ENCODE data around the gene ZFHX3.

Gene ZFHX3

GRCh38 chr16:72785886-72786285 is 262.0 kb downstream of the ZFHX3 start:
- no peak for DNase-seq

DNA sequence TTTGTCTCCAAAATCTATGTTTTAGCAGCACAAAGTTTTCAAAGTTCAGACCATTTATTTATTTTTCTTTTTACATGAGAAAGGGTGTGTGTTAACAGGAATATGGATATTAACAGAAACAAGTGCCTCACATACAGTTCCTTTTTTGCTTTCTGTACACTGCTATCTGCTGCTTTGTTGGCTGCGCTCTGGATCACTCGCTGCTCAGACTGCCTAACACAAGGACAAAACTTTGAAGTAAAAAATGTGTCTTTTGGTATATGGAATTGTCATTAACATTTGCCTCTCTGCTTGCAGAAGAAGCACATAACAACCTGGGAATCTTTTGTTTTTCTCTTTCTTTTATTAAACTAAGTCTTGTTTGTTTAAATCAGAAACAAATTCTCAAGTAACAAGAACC is 262.8 kb downstream of the ZFHX3 start:
- no peak for DNase-seq

DNA sequence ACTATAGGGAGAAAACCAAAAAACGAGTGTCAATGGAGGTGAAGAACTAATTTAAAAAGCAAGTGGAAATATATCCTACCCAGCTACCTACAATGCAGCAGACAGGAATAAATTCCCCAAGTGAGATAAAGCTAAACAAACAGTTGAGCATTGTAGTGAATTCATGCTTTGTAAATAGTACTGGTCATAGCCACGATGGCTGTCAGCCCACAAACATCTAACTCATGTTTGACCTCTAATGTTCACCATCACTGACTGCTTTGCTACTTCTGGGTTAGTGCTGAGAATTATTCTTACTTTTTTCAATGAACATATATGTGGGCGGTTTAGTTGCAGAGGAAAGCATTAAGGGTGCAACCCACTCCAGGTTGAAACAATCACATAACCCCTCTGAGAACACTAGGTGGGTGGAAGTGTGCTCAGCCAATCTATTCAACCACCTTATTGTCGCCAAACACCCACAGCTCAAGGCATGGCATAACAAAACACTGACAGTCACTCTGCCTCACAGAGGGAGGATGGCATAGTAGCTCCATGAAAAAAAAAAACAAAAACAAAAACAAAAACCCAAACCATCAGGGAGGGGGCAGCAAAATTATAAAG is 264.1 kb downstream of the ZFHX3 start:
- no peak for DNase-seq

GRCh38 chr16:72769876-72770275 is 278.1 kb downstream of the ZFHX3 start:
- DNase-seq = no peak

- no peak for DNase-seq
Observed at GRCh38 chr16:72768591-72768990, 279.3 kb downstream of the ZFHX3 start.

DNA sequence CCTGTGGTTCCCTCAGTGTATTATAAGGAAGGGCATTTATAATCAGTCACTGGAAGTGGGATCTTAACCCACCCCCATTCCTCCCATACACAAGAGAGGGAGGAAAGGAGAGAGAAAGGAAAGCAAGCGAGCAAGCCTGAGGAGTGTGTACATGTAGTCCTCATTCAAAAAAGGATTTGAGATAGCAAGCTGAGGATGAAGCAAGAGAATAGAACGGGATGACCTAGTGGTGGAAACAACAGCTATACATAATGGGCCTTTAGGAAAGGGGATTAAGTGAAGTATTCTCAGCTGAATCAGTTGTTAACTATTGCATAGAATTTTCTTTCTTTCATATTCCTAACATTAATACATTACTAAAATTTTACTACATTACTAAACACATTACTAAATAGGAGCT is 281.4 kb downstream of the ZFHX3 start:
- no peak for DNase-seq

DNA sequence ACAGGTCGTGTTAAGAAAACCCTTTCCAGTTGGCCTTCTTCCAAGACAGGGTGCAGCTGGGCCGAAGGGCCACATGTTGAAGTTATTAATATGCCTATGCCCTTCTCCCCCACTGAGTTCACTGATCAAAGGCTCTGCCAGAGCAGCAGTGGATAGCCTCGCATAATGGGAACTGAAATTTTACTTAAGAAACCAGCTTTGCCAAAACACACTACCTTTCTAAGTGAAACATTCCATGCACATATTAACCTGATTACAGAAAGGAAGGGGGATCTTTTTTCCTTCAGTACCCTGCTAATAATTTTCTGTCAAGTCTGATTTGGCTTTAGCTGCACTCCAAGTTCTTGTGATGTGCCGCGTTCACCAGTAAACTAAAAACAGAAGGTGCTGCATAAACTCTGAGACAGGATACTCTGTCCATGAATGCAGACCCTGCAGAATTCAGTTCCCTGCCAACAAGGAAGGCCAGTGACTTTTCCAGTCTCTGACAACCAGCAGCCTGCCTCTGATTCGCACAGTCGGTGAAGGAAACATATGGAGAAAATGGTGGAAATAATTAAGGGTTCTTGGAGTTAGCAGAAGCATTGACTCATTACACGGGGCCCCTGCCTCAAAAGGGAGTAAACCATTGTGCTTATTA is 283.8 kb downstream of the ZFHX3 start:
- no peak for DNase-seq

GRCh38 chr16:72760581-72760980 is 287.3 kb downstream of the ZFHX3 start:
- DNase-seq = no peak

GRCh38 chr16:72753881-72754280 is 294.0 kb downstream of the ZFHX3 start:
- no peak for DNase-seq

GRCh38 chr16:72752004-72752695 is 295.8 kb downstream of the ZFHX3 start:
- no peak for DNase-seq

GRCh38 chr16:72751076-72751475 is 296.9 kb downstream of the ZFHX3 start:
- no peak for DNase-seq

DNA sequence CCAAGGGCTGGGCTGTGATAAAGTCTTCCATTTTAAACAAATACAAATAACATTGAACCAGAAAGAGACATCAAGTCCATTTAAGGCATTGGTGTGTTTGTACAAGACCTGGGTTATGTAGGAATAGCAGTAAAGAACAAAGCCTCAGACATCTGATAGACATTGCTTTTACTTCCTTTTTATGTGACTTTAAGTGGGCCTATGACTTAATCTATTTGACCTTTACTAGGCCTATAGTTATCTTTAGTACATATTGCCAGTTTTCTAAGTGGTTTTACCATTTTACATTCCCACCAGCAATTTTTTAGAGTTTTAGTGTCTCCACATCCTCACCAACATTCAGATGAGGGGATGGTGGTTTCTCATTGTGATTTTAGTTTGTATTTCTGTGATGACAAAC is 298.8 kb downstream of the ZFHX3 start:
- no peak for DNase-seq

DNA sequence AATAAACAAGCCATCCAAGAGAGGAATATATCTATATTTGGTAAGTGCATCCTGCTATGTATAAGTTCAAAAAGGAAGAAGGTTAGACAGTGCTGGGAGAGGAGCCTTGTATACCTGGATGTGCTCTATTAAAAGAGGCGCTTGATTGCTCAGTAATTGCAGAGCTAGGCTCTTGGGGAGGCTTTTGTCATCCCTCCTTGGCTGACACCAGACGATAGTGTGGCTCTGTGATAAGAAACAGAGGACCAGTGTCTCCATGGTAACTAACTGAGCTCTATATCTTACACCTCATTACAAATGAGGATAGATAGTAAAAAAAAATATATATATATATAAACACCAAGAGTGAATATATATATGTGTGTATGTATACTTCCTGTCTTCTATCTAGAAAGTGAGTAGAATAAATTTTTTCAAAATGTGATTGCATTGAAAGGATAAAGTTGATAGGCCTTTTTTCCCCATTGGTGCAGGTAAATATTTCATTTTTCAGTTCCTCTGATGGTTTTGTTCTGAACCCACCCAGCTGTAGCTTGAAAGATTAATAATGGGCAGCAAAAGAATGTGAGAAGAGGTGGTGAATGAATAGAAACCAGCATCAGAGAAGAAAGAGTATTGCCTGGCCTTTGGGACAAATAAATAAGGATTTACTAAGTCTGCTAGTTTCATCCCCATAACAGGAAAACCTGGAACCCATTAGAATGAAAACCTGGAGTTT is 303.7 kb downstream of the ZFHX3 start:
- DNase-seq = no peak

DNA sequence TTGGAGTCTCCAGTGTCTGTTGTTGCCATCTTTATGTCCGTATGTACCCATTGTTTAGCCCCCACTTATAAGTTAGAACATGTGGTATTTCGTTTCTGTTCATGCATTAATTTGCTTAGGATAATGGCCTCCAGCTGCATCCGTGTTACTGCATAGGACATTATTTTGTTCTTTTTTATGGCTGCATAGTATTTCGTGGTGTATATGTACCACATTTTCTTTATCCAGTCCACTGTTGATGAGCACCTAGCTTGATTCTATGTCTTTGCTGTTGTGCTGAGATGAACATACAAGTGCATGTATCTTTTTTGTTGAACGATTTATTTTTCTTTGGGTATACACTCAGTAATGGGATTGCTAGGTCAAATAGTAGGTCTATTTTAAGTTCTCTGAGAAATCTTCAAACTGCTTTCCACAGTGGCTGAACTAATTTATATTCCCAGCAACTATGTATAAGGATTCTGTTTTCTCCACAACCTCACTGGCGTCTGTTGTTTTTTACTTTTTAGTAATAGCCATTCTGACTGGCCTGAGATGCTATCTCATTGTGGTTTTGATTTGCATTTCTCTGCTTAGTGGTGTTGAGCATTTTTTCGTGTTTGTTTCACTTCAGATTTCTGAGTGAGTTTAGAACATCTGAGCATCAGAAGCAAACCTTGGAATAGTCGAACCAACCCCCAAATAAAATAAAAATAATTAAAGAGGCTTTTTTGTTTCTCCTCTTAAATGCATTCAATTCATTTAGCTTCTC is 304.7 kb downstream of the ZFHX3 start:
- DNase-seq = no peak

DNA sequence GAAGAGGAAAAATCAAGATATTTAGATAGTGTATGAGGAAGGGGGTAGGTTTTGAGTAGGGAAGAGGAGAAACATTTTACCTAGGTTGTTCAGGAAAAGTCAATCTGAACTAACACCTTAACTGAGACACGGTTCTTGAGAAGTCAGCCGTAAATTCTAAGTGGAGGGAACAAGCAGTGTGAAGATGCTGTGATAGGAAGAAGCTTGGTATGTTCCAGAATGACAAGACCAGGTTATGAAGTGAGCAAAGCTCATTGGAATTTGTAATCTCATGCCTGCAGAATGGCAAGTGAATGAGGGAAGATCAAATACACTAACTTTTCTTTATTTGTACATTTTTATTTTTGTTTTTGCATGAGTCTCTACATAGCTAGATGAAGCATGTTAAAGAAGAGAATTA is 307.6 kb downstream of the ZFHX3 start:
- no peak for DNase-seq

DNA sequence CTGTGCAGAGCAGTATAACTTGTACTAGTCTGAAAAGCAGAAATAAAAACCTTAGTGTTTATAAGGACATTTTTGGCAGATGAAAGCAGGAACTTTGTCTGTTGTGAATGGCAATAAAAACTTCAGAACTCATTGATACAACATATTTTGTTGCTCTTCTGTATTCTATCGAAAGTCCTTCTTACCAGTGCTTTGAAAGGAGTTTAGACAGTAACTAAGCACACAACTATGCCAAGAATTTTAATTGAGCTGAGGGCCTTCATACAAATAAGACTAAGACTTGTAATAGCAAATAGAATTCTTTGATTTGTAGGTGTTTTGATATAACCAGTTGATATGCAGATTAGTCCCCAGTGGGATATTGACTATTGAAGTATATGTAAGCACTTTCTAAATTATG is 308.4 kb downstream of the ZFHX3 start:
- DNase-seq = no peak

DNA sequence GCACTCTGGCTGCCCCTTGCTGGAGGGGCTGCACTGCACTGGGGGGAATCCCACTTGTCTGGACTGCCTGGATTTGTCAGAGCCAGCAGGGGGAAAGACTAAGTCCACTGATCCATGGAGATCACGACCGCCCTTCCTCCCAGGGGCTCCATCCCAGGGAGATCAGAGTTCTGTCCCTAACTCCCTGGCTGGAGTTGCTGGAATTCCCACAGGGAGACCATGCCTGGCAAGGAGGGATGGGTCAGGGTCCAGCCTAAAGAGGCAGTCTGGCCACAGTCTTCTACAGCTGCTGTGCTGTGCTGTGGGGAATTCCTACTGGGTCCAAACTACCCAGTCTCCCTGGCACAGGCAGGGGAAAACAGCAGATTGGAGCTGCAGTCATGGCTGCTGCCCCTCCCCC is 311.9 kb downstream of the ZFHX3 start:
- DNase-seq = no peak

Data from activated CD4-positive, alpha-beta T cell treated with anti-CD3 and anti-CD28 coated beads, Interleukin-2, amount 50 U/mL, for 1 hour (primary cell).